H1 (cell line): Measurements from ENCODE around the gene TMA7B. TPM values are rescaled to one million over a fixed set of nuclear protein-coding genes. Genes with fewer than 3 reads are reported as not detected.
A peak's percentile ranks its signal among the peaks of the same experiment; 100 is the strongest.

Source experiments
- CTCF ChIA-PET: fragments of 300-600 bp; sonication (Branson Sonifier 250); formaldehyde crosslinking; loops from one replicate; lab custom pipeline; 2021; ENCODE audit not compliant: partially characterized antibody; lab: Charles Lee
- POLR2A ChIA-PET: fragments of 300-600 bp; sonication (Branson Sonifier 250); formaldehyde crosslinking; loops from one replicate; lab custom pipeline; 2021; ENCODE audit warnings: inconsistent platforms; ENCODE audit not compliant: partially characterized antibody; lab: Charles Lee
- DNase-seq, 2 experiments: peaks; one replicate each; pipeline versions ENCODE4 v3.0.0 to v3.0.0-alpha.2; 2010 to 2022; ENCODE audit warnings: low spot score in 2 of 2, low read depth in 1 of 2, mixed read lengths in 1 of 2
- FAIRE-seq: peaks from 2 replicates; lab custom pipeline; 2011; peaks lifted over from hg19 to GRCh38; lab: Jason Lieb, UNC
- H2AFZ ChIP-seq: 2 replicates; pipeline ENCODE4 v1.8.1; 2012; ENCODE audit warnings: low read length, inconsistent platforms
- H2AK5ac ChIP-seq: 2 replicates; pipeline ENCODE4 v1.6.1; 2013; ENCODE audit warnings: low read depth, low read length
- H2BK120ac ChIP-seq: replicated peaks from 2 replicates; pipeline ENCODE3; 2013; ENCODE audit warnings: low read depth, low read length, inconsistent platforms
- H2BK12ac ChIP-seq: 2 replicates; pipeline ENCODE4 v1.6.1; 2013; ENCODE audit warnings: low read depth, low read length
- H2BK15ac ChIP-seq: 2 replicates; pipeline ENCODE4 v1.6.1; 2013; ENCODE audit warnings: low read length
- H2BK20ac ChIP-seq: 2 replicates; pipeline ENCODE4 v1.6.1; 2013; ENCODE audit warnings: low read length
- H2BK5ac ChIP-seq: 2 replicates; pipeline ENCODE4 v1.6.1; 2013; ENCODE audit warnings: low read depth, low read length
- H3K14ac ChIP-seq: 2 replicates; pipeline ENCODE4 v1.6.1; 2013; ENCODE audit warnings: inconsistent platforms; ENCODE audit not compliant: insufficient read length
- H3K18ac ChIP-seq: 2 replicates; pipeline ENCODE4 v1.6.1; 2013; ENCODE audit warnings: low read length; ENCODE audit errors: extremely low read depth
- H3K23ac ChIP-seq: 2 replicates; pipeline ENCODE4 v1.6.1; 2013; ENCODE audit warnings: inconsistent platforms; ENCODE audit not compliant: insufficient read length
- H3K23me2 ChIP-seq: 2 replicates; pipeline ENCODE4 v1.6.1; 2013; ENCODE audit warnings: low read depth, low read length
- H3K27ac ChIP-seq: 2 replicates; pipeline ENCODE4 v1.6.1; 2011; ENCODE audit warnings: low read depth, low read length, inconsistent platforms
- H3K27me3 ChIP-seq, 4 experiments: replicated peaks in 1 of 4; 1 replicate in 1 of 4; 2 replicates in 3 of 4; pipeline versions ENCODE4 v1.6.1 to v1.8.1; 2011 to 2013; ENCODE audit warnings: low read length in 3 of 4, mild to moderate bottlenecking in 3 of 4, inconsistent platforms in 2 of 4, mixed read lengths in 2 of 4, moderate library complexity in 1 of 4; ENCODE audit not compliant: control insufficient read depth in 3 of 4, insufficient read depth in 3 of 4; ENCODE audit errors: extremely low read depth in 1 of 4
- H3K36me3 ChIP-seq, 4 experiments: 2 replicates each; pipeline versions ENCODE4 v1.6.1 to v1.8.1; 2011 to 2013; ENCODE audit warnings: mild to moderate bottlenecking in 4 of 4, low read length in 3 of 4, moderate library complexity in 2 of 4, control low read depth in 1 of 4, inconsistent platforms in 1 of 4; ENCODE audit not compliant: insufficient read depth in 4 of 4, control insufficient read depth in 2 of 4
- H3K4ac ChIP-seq: replicated peaks from 2 replicates; pipeline ENCODE3; 2013; ENCODE audit warnings: low read length, low read depth, mixed read lengths, inconsistent platforms; ENCODE audit not compliant: insufficient read length
- H3K4me1 ChIP-seq, 4 experiments: replicated peaks in 1 of 4; 1 replicate in 1 of 4; 2 replicates in 3 of 4; pipeline versions ENCODE4 v1.6.1 to v1.8.1; 2011 to 2013; ENCODE audit warnings: low read length in 3 of 4, inconsistent platforms in 2 of 4, mixed read lengths in 1 of 4; ENCODE audit not compliant: insufficient read depth in 4 of 4, control insufficient read depth in 3 of 4
- H3K4me2 ChIP-seq, 2 experiments: 2 replicates each; pipeline versions ENCODE4 v1.6.1 to v1.8.1; 2011 to 2013; ENCODE audit warnings: low read depth in 2 of 2, low read length in 2 of 2, control low read depth in 1 of 2, inconsistent platforms in 1 of 2, mild to moderate bottlenecking in 1 of 2; ENCODE audit not compliant: insufficient read depth in 1 of 2
- H3K4me3 ChIP-seq, 4 experiments: fragments of 200-600, 300-600 bp in 1 of 4; sonication (generic), shearing (Covaris generic), sonication (Bioruptor Twin) in 1 of 4; 2 replicates each; pipeline versions ENCODE4 v1.5.1 to v1.8.1; 2011 to 2016; ENCODE audit warnings: low read length in 4 of 4, low read depth in 3 of 4, control low read depth in 2 of 4, inconsistent platforms in 2 of 4, mild to moderate bottlenecking in 2 of 4, mixed read lengths in 1 of 4, moderate library complexity in 1 of 4; ENCODE audit not compliant: insufficient read depth in 2 of 4; ENCODE audit errors: extremely low read depth in 1 of 4
- H3K56ac ChIP-seq: replicated peaks from 2 replicates; pipeline ENCODE3; 2013; ENCODE audit warnings: low read depth, mild to moderate bottlenecking, mixed read lengths, low read length, inconsistent platforms; ENCODE audit not compliant: insufficient read length
- H3K79me1 ChIP-seq: 2 replicates; pipeline ENCODE4 v1.6.1; 2013; ENCODE audit warnings: low read depth, low read length, control low read depth
- H3K79me2 ChIP-seq, 2 experiments: 2 replicates each; pipeline versions ENCODE4 v1.6.1 to v1.8.1; 2012 to 2013; ENCODE audit warnings: low read length in 2 of 2, mild to moderate bottlenecking in 2 of 2, inconsistent platforms in 1 of 2; ENCODE audit not compliant: insufficient read depth in 2 of 2, control insufficient read depth in 1 of 2
- H3K9ac ChIP-seq, 4 experiments: replicated peaks in 1 of 4; 1 replicate in 1 of 4; 2 replicates in 3 of 4; pipeline versions ENCODE4 v1.6.1 to v1.8.1; 2011 to 2013; ENCODE audit warnings: low read depth in 3 of 4, low read length in 3 of 4, control low read depth in 2 of 4, mild to moderate bottlenecking in 2 of 4, moderate library complexity in 2 of 4, inconsistent platforms in 1 of 4; ENCODE audit errors: extremely low read depth in 1 of 4
- H3K9me3 ChIP-seq, 2 experiments: 2 replicates each; pipeline versions ENCODE4 v1.6.1 to v1.8.1; 2012 to 2013; ENCODE audit warnings: mild to moderate bottlenecking in 2 of 2, moderate library complexity in 2 of 2, control low read depth in 1 of 2, inconsistent platforms in 1 of 2, low read depth in 1 of 2, low read length in 1 of 2, mixed read lengths in 1 of 2; ENCODE audit not compliant: insufficient read depth in 2 of 2
- H4K20me1 ChIP-seq, 2 experiments: replicated peaks in 1 of 2; 2 replicates each; pipeline versions ENCODE3 to v1.8.1; 2011 to 2013; ENCODE audit warnings: inconsistent platforms in 2 of 2, low read length in 2 of 2, mild to moderate bottlenecking in 1 of 2; ENCODE audit not compliant: insufficient read depth in 2 of 2, control insufficient read depth in 1 of 2
- H4K5ac ChIP-seq: 2 replicates; pipeline ENCODE4 v1.6.1; 2013; ENCODE audit warnings: low read length, low read depth, mixed read lengths, inconsistent platforms; ENCODE audit not compliant: insufficient read length
- H4K8ac ChIP-seq: 2 replicates; pipeline ENCODE4 v1.8.0; 2013; ENCODE audit warnings: mild to moderate bottlenecking, moderate library complexity, low read length, inconsistent platforms; ENCODE audit not compliant: insufficient read depth; ENCODE audit errors: extremely low read depth
- H4K91ac ChIP-seq: replicated peaks from 2 replicates; pipeline ENCODE3; 2013; ENCODE audit warnings: low read length, mixed read lengths, inconsistent platforms; ENCODE audit not compliant: insufficient read length
- CBX5 ChIP-seq: fragments of 300-800, 300-1000 bp; sonication (generic); IDR thresholded peaks from 2 replicates; pipeline ENCODE4 v1.7.1; 2016; ENCODE audit warnings: antibody characterized with exemption, low read length, low read depth
- CTCF ChIP-seq, 3 experiments: IDR thresholded peaks; 1 replicate in 2 of 3; 2 replicates in 1 of 3; pipeline versions ENCODE4 v1.5.1 to v1.6.1; 2011; ENCODE audit warnings: low read length in 3 of 3, mild to moderate bottlenecking in 3 of 3, inconsistent platforms in 2 of 3, low read depth in 1 of 3, moderate library complexity in 1 of 3; ENCODE audit not compliant: insufficient read depth in 1 of 3; ENCODE audit errors: control extremely low read depth in 1 of 3
- POLR2AphosphoS5 ChIP-seq: IDR thresholded peaks from 2 replicates; pipeline ENCODE4 v1.6.1; 2011; ENCODE audit warnings: low read depth, low read length
- YY1 ChIP-seq: IDR thresholded peaks from 2 replicates; pipeline ENCODE4 v1.6.1; 2011; ENCODE audit warnings: low read depth, mild to moderate bottlenecking, low read length
- WGBS, 2 experiments: shearing (Covaris generic) in 1 of 2; methylation state at CpG; one replicate each; pipeline versions ENCODE4 v1.1.6 to v1.1.7; 2013 to 2015; ENCODE audit warnings: low lambda C conversion rate in 2 of 2, mixed read lengths in 2 of 2, inconsistent platforms in 1 of 2, low coverage in 1 of 2, missing lambda C conversion rate in 1 of 2; ENCODE audit not compliant: insufficient replicate concordance in 2 of 2, insufficient coverage in 1 of 2, insufficient read length in 1 of 2; ENCODE audit errors: extremely low coverage in 1 of 2, missing lambda C conversion rate in 1 of 2; 5-methylcytosine and 5-hydroxymethylcytosine counted together
- polyA plus RNA-seq, 7 experiments: library from polyadenylated mRNA; depleted of rRNA in 3 of 7; stranded (reverse) in 5 of 7; unstranded in 2 of 7; fragments of >200 nt in 5 of 7; fragments of 200-250 nt in 2 of 7; gene quantifications; 1 replicate in 5 of 7; 2 replicates in 1 of 7; 4 replicates in 1 of 7; pipeline versions ENCODE4 v1.2.1 to v1.2.3, GENCODE V29; 2011 to 2013; ENCODE audit warnings: missing spikeins in 2 of 7, mixed read lengths in 2 of 7
- total RNA-seq: library from RNA; stranded (reverse); fragmentation: NEBNext Ultra II Directional; extraction: Animal tissue kit (Norgen Biotek cat#: 25700); gene quantifications from 2 replicates; pipeline ENCODE4 v1.2.1, GENCODE V29; 2021

TMA7B gene
- total and polyA plus RNA-seq, 2 of the 8 experiments (the other 6 are each of a cell fraction or from before 2014, with no cell fraction given), result not detected

GRCh38 chr22:39927544-39927943, 32.7 kb upstream of the TMA7B start:
- H3K79me1 ChIP-seq, result no peaks in the 10 kb centered on the region
- H3K9me3 ChIP-seq, result no peaks in the 10 kb centered on the region
- no peak overlapping the region for H2BK15ac ChIP-seq
- no peak overlapping the region for H3K14ac ChIP-seq
- H3K23ac ChIP-seq, result no peak overlapping the region
- no peak overlapping the region for H4K5ac ChIP-seq
- no peaks in the 10 kb centered on the region for H3K36me3 ChIP-seq
- no peak overlapping the region for H2AFZ ChIP-seq
- H2BK120ac ChIP-seq, result no peak overlapping the region
- no peak overlapping the region for H2BK20ac ChIP-seq
- H4K91ac ChIP-seq, result no peak overlapping the region
- no peak overlapping the region for H3K27ac ChIP-seq
- FAIRE-seq (peak; percentile 28), DNase-seq (peak in 1 of 2 experiments; percentile 53)
- H3K9ac ChIP-seq, result no peak overlapping the region
- no peaks in the 10 kb centered on the region for H3K79me2 ChIP-seq
- H4K20me1 ChIP-seq, result no peaks in the 10 kb centered on the region
- no peak overlapping the region for H3K4me3 ChIP-seq
- WGBS, 2 experiments, result 77% methylated on average over 7 of the region's 7 CpGs; no CpG with 5 or more reads in 1 of the 2 experiments
- H3K4ac ChIP-seq, result no peak overlapping the region
- no peaks in the 10 kb centered on the region for H3K23me2 ChIP-seq
- no peak overlapping the region for H3K4me2 ChIP-seq
- no peak overlapping the region for H3K18ac ChIP-seq
- H4K8ac ChIP-seq, result no peak overlapping the region
- POLR2A ChIA-PET, result no interaction called here
- no peak overlapping the region for H3K56ac ChIP-seq
- peaks cover 0 to 2% (median 0%) of the 10 kb centered on the region in 4 experiments; a peak in 2 of 7 replicates for H3K4me1 ChIP-seq
- CTCF ChIA-PET, result interaction anchor here (0.8 to 10.1 kb wide), 12 partner anchors 26 to 392 kb away, joined by 3 to 119 read pairs (median 4); no protein-coding TSS in a partner anchor
- H2BK12ac ChIP-seq, result no peak overlapping the region
- H3K27me3 ChIP-seq, result peaks cover 0 to 2% (median 0%) of the 10 kb centered on the region in 4 experiments; a peak in 1 of 7 replicates
- no peak overlapping the region for H2BK5ac ChIP-seq
- no peak overlapping the region for H2AK5ac ChIP-seq
- TF ChIP-seq POLR2AphosphoS5, result no peak
- peak; percentile 65 to 83 (median 79) for TF ChIP-seq CTCF (IDR thresholded peaks at IDR 0.05; ENCODE audit: control extremely low read depth in 1 of 3, insufficient read depth in 1 of 3, low read depth in 1 of 3, low read length in 3 of 3)
- TF ChIP-seq YY1, result 0 out of 2 replicates have a peak, but pooled peaks have one; percentile 45
- TF ChIP-seq CBX5, result no peak
